HL-60 (cell line): ENCODE data around the gene USP36.

Experiments
- DNase-seq, 2 experiments: peaks; one replicate each; pipeline ENCODE4 v3.0.0-alpha.2; 2010 to 2020; ENCODE audit warnings: low read depth in 1 of 2, low spot score in 1 of 2
- H3K27ac ChIP-seq: fragments of 250-450 bp; sonication (Bioruptor Pico); replicated peaks from 2 replicates; pipeline ENCODE4 v1.5.1; 2020; ENCODE audit warnings: mild to moderate bottlenecking, moderate library complexity
- H3K27me3 ChIP-seq: fragments of 250-450 bp; sonication (Bioruptor Pico); 2 replicates; pipeline ENCODE4 v1.5.1; 2021; ENCODE audit warnings: mild to moderate bottlenecking, moderate library complexity; ENCODE audit not compliant: insufficient read depth, poor library complexity, severe bottlenecking
- H3K4me3 ChIP-seq: replicated peaks from 2 replicates; pipeline ENCODE4 v1.5.1; 2011; ENCODE audit warnings: mild to moderate bottlenecking, control low read depth, low read length; ENCODE audit not compliant: insufficient read depth
- CTCF ChIP-seq: IDR thresholded peaks from one replicate; pipeline ENCODE4 v1.5.1; 2011; ENCODE audit warnings: low read length, control low read depth, inconsistent platforms; ENCODE audit not compliant: insufficient read depth
- GABPA ChIP-seq: IDR thresholded peaks from 2 replicates; pipeline ENCODE4 v1.6.1; 2012; ENCODE audit warnings: low read depth
- POLR2AphosphoS5 ChIP-seq: IDR thresholded peaks from 2 replicates; pipeline ENCODE4 v1.6.1; 2012; ENCODE audit warnings: low read depth
- REST ChIP-seq: IDR thresholded peaks from 2 replicates; pipeline ENCODE4 v1.6.1; 2012; ENCODE audit warnings: low read depth; ENCODE audit not compliant: insufficient replicate concordance
- SPI1 ChIP-seq: IDR thresholded peaks from 2 replicates; pipeline ENCODE4 v1.6.1; 2012; ENCODE audit warnings: low read depth, mild to moderate bottlenecking, borderline replicate concordance

USP36 gene

GRCh38 chr17:78886954-78887353 is 46.3 kb upstream of the USP36 start:
- DNase-seq: no peak
- Histone ChIP-seq H3K27ac (no peak overlapping the region), H3K27me3 (no peaks in the 10 kb centered on the region), H3K4me3 (no peak overlapping the region)
- TF ChIP-seq POLR2AphosphoS5 (no peak), GABPA (no peak), REST (no peak), SPI1 (no peak), CTCF (no peak)

- DNase-seq: no peak
- no peak overlapping the region for H3K27ac ChIP-seq
- H3K27me3 ChIP-seq: no peaks in the 10 kb centered on the region
- TF ChIP-seq GABPA (no peak), REST (no peak), POLR2AphosphoS5 (no peak), CTCF (no peak), SPI1 (no peak)
- no peak overlapping the region for H3K4me3 ChIP-seq
These were observed 45.3 kb upstream of the USP36 start for GRCh38 chr17:78885956-78886355.

- H3K4me3 ChIP-seq: no peak overlapping the region
- TF ChIP-seq GABPA (no peak), CTCF (no peak), SPI1 (no peak), REST (no peak), POLR2AphosphoS5 (no peak)
These were observed 44.5 kb upstream of the USP36 start for GRCh38 chr17:78884876-78885667.

More at GRCh38 chr17:78884876-78885667, 44.5 kb upstream of the USP36 start:
- Histone ChIP-seq H3K27ac (peak overlapping the region; percentile 93), H3K27me3 (no peaks in the 10 kb centered on the region)
- DNase-seq: no peak
